HG03469 (cell line): Measurements from ENCODE around the gene IMPA2.
A peak's percentile ranks its signal among the peaks of the same experiment; 100 is the strongest.

Experiments
- ATAC-seq: cut with Tn5 transposase; IDR thresholded peaks from one replicate; pipeline ENCODE4 v1.9.1; 2021; ENCODE audit warnings: mild to moderate bottlenecking, moderate library complexity, moderate number of reproducible peaks; ENCODE audit not compliant: unreplicated experiment

IMPA2 gene

DNA sequence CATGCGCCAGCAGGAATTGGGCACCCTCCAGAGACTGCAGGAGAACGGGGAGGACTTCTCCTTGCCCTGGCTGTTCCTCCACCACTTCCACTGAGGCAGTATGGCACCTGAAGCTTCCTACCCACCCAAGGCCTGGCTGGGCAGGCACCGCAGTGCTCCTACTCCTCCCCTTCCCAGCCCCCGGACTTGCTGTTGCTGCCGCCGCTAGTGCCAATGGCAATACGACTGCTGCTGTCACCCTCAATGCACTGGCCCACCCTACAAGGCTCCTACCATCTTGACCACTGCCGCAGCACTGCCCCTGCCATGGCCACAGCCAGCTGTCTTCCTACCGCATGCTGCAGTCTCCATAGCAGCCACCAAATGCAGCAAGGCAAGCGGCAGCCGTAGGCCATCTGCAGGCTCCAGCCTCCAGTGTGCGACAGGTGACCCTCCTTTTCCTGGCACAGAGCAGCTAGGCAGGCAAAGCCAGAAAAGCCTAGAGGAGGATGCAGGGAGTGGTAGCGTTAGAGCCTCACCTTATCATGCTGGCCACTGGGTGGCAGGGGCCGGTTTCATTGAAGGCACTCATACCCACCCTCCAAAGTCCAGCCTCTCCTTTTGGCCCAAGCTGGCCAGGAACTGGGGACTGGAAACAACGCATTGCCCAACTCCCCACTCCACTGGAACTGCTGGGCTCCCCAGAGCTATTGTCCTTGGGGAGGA is 64.9 kb downstream of the IMPA2 start:
- no peak for ATAC-seq

DNA sequence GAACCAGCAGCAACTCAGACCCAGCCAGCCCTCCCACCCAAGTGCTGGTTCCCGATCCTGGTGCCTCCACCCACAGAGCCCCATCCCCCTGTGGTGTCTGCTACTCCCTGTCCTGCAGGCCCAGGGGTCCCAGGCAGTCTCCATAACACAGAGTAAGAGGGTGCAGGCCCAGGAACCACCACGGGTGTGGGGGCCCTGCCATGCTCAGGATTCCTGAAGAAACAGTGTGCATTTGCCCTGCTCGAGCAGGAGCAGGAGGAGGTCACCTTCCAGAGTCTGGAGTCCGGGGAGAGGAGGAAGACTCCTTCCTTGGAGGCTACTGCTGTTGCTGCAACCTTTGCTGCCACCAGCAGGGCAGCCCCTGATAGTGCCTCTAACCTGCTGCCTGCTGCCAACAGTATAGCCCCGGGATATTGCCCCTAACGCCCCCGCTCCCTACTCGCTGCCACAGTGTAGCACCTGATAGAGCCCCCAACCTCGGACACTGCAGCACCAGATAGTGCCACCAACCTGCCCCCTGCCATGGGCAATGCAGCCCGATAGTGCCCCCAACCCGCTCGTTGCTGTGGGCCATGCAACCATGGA is 65.5 kb downstream of the IMPA2 start:
- ATAC-seq: no peak

DNA sequence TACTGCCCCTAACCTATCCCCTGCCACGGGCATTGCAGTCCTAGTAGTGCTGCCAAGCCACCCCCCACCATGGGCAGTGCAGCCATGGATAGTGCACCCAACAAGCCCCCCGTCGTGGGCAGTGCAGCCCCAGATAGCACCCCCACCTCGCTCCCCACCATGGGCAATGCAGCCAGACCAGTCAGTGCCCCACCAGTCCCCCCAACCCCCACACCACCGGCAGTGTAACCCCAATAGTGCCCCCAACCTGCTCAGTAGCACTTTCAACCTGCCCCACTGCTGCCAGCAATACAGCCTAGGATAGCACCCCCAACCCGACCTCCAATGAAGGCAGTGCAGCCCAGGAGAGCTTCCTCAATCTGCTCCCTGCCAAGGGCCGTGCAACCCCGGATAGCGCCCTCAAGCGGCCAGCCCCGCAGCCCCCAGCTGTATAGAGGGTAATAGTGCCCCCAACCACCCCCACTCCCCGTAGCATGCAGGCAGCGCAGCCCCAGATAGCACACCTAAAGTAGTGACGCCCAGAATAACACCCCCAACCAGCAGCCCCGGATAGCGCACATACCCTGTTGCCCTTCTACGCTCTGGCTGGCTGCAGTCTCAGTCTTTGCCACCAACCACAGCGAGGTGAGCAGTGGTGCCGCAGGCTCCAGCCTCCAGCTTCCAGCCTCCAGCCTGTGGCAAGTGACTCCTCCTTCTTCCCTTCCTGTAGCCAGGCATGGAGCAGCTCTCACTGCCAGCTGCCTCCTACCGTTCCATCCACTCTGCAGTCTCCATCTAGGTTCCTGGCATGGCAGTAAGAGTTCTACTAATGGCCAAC is 66.9 kb downstream of the IMPA2 start:
- ATAC-seq: no peak

DNA sequence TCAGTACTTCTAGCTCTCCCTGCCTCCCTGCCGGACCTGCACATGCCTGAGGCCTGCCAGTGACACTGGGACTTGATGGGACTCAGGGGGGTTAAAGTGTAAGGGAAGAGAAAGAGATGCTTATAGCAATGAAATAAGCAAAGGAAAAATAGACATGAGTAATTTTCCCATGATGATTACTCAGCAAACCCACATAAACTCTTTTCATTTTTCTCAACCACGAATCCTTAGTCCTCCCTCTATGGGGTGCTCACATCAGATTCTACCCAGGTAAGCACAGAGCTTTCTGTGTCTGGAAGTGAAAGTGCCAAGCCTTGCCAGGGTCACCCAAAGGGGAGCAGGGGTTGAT is 67.5 kb downstream of the IMPA2 start:
- ATAC-seq: no peak

DNA sequence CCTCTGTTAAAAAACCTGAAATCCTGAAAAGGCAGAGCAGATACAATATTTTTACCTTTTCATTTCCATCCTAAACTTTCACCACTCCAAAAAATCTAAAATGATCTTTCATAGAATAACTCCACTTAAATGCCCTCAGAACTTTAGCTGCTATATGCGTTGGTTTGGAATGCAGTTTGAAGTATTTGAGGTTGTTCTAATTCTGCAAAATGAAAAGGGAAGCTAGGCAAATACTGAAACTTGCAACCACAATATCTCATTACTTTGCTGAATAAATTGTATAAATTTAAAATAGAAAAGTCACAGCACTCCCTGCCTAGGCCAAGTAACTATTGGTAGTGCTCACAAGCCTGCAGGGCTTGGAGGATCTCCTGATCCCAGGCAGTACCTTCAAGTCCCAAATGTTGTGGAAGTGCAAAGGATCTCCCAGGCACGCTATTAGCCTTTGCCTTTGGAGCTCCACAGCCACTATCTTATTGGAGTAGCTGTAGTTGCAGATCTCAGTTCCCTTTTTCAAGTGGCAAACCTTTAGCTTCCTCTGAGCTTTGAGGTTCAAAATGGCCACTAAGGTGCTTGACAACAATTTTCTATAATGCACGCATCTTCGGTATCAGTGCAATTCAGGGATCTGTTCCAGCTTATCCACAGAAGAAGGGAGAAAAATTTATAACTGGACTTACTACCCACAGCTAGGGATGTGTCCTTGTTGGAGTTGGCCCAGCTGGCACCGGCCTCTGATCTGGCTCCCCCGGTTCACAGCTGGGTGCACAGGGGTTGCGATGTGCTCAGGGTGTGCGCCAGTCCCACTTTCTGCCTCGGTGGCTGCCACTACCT is 68.9 kb downstream of the IMPA2 start:
- peak; percentile 82 for ATAC-seq

DNA sequence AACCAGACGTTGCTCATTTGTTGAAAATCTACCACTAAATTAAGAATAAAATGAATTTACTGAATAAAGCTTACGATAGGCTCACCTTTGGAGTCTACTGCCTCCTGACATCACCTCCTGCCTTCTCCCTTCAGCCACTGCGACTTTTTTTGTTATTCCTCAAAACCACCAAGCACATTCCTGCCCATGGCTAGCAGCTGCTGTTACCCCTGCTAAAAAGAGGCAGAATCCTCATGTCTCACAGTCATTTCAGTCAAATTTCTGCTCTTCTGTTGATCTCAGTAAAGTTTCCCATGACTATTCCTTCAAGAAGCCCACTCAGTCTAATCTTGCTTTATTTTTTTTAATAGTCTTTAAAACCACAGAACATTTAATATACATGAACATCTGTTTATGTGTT is 71.6 kb downstream of the IMPA2 start:
- no peak for ATAC-seq

DNA sequence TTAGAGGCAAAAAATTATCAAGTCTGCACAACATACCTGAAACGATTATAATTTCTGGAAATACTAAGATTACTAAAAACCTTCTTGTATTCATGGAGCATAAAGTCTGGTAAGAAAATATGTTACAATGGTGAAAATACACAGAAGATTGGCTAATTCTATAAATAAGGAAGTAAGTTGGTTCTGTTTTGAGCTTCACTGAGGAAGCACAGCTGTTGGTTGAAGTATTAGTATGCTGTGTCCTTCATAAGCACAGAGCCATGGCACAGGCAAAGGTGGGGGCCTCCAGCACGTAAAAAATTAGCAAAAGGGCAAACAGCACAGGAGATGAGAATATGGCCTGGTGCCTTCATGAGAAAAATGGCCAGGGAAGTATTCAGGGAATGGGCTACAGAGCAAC is 72.0 kb downstream of the IMPA2 start:
- peak; percentile 41 for ATAC-seq

DNA sequence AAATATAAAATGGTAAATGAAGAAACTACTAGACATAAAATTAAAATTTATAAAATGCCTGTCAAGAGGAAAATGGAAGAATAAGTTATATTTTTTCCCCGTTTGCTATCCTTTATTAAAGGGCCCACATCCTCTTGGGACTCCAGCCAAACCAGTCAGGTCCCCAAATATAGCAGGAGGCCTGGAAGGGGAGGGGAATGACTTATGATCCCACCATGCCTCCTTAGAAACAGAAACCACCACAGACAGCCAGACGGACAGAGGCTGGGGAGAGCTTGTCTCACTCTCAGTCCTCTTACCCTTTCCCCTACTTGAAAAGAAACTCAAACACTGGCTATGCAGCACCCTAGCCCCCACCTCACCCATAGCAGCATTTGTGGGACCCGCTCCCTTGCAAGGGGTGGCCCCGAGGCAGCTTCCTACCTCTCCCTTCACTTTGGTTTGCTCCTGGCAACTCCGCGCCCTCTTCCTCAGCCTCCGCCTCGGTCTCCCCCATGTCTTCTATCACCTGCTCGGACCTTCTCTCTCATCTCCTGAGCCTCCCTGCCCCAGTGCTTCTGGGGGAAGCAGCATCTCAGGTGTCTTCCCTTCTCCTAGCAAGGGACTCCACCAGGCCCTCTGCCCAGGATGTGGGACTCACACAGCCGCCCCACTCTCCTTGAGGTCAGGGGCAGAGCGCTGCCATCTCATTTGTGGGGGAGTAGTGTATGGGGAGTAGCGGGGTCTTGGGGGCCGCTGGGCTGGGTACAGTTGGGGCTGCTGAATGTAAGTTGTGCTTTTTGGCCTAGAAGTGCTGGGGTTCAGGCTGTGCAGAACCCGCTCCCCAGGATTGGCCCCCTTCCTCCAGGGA is 75.0 kb downstream of the IMPA2 start:
- ATAC-seq: no peak

DNA sequence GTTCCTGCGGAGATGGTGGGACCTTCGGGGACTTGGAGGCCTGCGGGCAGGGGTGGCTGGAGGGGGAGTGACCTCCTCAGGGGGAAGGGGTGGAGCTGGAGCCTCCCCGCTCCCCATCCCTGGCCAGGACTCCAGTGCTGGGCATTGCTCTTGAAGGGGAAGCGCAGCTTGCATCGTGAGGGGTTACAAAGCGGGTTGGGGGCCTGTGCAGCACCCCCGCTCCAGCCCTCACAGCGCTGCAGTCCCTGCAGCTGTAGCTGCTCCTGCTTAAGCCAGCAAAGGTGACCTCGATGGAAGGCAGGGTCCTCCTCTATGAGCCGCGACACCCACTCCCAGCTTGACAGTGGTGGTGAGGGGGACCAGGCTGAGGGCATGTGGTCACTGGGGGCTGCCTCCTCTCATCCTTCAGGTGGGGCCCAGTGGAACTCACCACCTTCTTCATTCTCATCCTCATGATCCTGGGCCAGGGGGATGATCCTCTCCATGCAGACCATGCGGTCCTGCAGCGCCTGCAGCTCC is 75.6 kb downstream of the IMPA2 start:
- ATAC-seq: no peak

DNA sequence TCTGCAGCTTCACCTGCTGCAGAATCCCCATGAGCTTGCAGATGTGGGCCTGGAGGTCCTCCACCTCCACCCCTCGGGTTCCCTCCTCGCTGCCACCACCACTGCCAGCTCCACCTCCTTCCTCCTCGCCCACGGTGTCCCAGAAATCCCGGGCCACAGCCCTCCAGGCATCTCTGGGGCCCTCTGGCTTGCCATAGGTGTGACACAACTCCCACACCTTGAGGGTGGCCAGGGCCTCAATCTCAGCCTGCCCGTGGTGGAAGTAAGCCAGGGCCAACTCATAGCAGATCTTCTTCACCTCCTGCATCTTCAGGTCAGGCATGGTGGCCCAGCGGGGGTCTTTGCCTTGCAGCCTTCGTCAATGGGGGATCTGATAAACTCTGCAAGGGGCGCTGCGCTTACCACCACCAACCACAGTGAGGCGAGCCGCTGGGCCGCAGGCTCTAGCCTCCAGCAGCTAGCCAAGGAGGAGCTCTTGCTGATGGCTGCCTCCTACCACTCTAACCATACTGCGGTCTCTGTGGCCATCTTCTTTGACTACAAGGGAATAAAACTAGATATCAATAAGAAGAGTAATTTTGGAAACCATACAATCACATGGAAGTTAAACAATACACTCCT is 76.2 kb downstream of the IMPA2 start:
- no peak for ATAC-seq

DNA sequence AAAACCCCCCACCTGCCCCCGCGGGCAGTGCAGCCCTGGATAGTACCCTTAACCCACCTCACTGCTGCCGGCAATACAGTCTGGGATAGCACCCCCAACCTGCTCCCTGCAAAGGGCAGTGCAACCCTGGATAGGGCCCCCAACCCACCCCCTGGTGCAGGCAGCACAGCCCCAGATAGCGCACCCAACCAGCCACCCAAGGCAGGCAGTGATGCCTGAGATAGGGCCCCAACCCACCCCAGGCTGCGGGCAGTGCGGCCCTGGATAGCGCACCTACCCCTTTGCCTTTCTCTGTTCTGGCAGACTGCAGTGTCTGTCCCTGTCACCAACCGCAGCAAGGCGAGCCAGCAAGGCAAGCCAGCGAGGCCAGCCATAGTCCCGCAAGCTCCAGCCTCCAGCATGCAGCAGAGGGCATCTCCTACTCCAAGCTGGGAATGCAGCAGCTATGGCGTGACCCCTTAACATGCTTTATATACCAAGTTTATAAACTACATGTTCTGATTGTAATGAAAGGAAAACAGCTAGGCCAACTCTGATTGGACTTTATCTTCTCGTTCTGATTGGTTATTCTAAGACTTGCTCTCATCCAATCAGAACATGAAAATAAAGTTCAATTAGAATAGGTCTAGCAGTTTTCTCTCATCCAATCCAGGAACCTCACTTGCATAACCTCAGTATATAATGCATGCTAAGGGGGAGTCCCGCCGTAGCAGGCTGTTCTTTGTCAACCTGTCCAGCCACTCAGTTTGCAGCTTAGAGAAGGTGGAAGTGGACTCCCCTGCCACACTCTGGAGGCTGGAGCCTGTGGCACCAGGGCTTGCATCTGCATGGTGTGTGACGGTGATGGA is 78.3 kb downstream of the IMPA2 start:
- no peak for ATAC-seq

DNA sequence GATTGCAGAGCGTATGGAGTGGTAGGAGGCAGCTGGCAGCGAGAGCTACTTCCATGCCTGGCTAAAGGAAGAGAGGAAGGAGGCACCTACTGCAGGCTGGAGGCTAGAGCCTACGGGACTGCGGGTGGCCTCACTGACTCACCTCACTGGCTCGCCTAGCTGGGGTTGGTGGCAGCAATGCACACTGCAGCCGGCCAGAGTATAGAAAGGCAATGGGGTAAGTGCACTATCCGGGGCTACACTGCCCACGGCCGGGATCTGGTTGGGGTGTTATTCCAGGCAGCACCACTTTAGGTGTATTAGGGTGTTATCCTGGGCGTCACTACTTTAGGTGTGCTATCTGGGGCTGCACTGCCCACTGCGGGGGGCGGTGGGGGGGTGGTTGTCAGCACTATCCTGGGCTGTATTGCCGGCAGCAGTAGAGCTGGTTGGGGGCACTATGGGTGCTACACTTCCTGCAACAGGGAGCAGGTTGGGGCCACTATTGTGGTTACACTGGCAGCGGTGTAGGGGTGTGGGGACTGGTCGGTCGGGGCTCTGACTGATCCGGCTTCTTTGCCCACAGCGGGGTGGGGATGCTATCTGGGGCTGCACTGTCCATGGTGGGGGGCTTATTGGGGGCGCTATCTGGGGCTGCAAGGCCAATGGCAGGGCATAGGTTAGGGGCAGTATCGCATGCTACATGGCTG is 79.0 kb downstream of the IMPA2 start:
- no peak for ATAC-seq

DNA sequence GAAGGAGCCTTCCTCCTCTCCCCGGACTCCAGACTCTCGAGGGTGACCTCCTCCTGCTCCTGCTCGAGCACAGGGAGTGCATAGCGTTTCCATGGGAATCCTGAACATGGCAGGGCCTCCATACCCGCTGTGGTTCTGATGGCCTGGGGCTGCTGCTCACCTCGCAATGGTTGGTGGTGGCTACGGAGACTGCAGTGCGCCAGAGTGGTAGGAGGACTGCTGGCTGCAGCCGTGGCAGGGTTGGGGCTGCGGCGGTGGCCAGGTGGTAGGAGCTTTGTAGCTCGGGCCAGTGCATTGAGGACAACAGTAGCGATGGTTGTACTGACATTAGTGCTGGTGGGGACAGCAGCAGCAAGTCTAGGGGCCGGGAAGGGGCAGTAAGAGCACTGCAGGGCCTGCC is 80.4 kb downstream of the IMPA2 start:
- ATAC-seq: no peak

DNA sequence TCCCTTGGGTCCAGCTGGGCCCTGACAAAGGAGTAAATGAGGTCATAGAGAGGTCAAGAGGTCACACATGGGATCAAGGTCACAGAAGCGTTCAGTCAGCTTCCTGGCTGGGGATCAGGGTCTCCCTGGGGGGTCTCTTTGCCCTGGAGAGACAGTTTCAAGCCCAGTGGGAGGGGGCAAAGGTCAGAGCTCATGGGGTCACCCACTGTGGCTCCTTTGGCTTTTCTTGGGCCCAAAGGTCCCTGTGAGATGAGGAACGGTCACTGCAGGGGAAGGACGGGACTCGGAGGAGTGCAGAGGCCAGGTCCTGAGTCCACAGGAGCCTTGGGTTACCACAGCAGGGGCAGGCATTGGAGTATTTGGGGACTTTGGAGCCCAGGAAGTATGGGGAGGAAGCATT is 81.7 kb downstream of the IMPA2 start:
- no peak for ATAC-seq

DNA sequence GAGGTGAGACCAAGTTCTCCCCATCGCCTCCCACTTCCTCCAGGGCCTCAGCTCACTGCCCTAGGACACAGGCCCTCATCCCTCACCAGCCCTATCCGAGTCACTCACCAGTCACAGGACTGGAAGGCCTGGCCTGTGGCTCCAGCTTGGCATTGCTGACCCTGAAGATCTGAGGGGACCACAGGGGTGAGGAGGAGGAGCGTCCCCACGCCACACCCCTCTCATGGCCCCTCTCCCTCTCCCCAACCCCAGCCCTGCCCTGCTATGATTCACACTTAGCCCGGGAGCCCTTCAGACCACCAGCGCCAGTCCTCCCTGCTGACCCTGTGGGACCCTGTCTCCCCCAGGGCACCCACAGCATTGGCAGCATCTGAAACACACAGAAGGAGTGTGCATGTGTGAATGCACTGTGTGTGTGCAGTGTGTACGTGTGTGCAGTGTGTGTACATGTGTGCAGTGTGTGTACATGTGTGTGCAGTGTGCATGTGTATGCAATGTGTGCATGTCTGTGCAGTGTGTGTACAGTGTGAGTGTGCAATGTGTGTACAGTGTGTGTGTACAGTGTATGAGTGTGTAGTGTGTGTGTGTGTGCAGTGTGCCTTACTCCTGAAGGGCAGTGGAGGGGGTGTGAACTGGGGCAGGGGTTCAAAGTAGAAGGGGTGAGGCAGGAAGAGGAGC is 82.9 kb downstream of the IMPA2 start:
- ATAC-seq: no peak

DNA sequence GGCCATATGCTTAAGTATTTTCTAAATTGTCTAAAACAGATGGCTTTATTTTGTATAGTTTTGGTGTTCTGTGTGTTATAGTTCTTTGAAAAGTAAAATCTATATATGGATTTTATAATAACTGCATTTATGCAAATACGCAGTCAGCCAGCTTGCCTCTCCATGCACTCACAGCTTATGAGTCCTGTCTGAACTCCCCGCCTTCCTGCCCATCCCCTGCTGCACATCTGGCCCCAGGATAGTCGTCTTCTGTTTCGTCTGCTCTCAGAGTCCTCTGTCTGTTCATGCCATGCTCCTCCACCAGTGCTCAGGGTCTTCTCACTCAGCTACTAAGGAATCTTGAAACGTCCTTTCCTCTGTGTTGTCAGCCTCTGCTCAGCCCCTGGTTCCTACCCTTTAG is 84.1 kb downstream of the IMPA2 start:
- ATAC-seq: no peak

DNA sequence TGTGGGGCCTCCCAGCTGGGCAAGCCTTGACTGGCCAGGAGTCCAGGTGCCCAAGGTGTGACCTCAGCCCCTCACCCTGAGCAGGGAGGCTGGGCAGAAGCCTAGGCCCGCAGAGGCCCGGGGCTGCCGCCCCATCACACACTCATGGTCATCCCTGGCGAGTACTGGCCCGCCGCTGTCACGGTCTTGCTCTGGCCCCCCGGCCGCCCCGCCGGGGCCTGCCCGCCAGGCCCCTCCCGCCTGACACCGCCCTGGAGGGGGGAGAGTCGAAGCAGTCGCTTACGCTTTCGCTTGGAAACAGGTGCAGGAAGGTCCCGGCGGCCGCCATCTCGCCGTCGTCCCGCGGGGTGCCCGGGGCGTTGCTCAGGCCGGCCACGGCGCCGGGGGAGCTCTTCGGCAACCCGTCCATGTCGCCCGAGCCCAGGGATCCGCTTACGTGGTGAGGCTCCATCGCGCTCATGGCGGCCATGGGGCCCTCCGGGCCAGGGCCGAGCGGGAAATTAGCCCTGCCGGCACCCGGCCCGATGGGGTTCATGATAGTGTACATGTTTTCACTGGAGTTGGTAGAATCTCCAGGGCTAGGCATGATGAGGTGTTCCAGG is 85.7 kb downstream of the IMPA2 start:
- no peak for ATAC-seq
